HepG2 (cell line): ENCODE results near the gene UVSSA. TPM values are rescaled to one million over a fixed set of nuclear protein-coding genes. Genes with fewer than 3 reads are reported as not detected.

ENCODE experiments used
- ATAC-seq: fragments of 200-7000 bp; cut with Tn5 transposase; 3 replicates; pipeline ENCODE4 v1.9.1; 2020; ENCODE audit warnings: mild to moderate bottlenecking, moderate library complexity
- BruUV-seq: library from RNA; stranded (reverse); fragments of 400-500 nt; replicated peaks from 2 replicates; lab custom pipeline; 2021; lab: Mats Ljungman, UMichigan
- CTCF ChIA-PET: fragments of 300-600 bp; formaldehyde crosslinking; extraction: SDS; loops from one replicate; lab custom pipeline; 2021; ENCODE audit warnings: low total read pairs, inconsistent platforms, low intra/inter-chr PET ratio; lab: Yijun Ruan, JAX
- POLR2A ChIA-PET: fragments of 350-600 bp; sonication (Branson Sonifier 250); formaldehyde crosslinking; loops from one replicate; lab custom pipeline; 2020; ENCODE audit warnings: antibody characterized with exemption, inconsistent platforms; lab: Yijun Ruan, JAX
- DNase-seq: peaks from one replicate; pipeline ENCODE4 v3.0.0-alpha.2; 2015; ENCODE audit warnings: low spot score
- FAIRE-seq: peaks from 3 replicates; lab custom pipeline; 2011; peaks lifted over from hg19 to GRCh38; lab: Jason Lieb, UNC
- H2AFZ ChIP-seq: one replicate; pipeline ENCODE4 v1.6.1; 2011; ENCODE audit warnings: low read length, inconsistent platforms
- H3K27ac ChIP-seq: fragments of 300-600 bp; 3 replicates; pipeline ENCODE4 v1.8.0; 2011; ENCODE audit warnings: mixed run types, mild to moderate bottlenecking, mixed read lengths, low read length, inconsistent platforms; ENCODE audit not compliant: insufficient read depth; ENCODE audit errors: extremely low read length
- H3K27me3 ChIP-seq, 2 experiments: fragments of 200-600 bp in 1 of 2; 2 replicates in 1 of 2; 3 replicates in 1 of 2; pipeline versions ENCODE4 v1.6.0 to v1.8.0; 2011; ENCODE audit warnings: low read length in 2 of 2, mild to moderate bottlenecking in 2 of 2, moderate library complexity in 2 of 2, inconsistent platforms in 1 of 2; ENCODE audit not compliant: insufficient read depth in 2 of 2, control insufficient read depth in 1 of 2
- H3K36me3 ChIP-seq, 2 experiments: fragments of 200-600 bp in 1 of 2; replicated peaks in 1 of 2; 2 replicates in 1 of 2; 3 replicates in 1 of 2; pipeline versions ENCODE4 v1.5.1 to v1.8.0; 2011; ENCODE audit warnings: low read length in 2 of 2, inconsistent platforms in 1 of 2; ENCODE audit not compliant: insufficient read depth in 2 of 2, control insufficient read depth in 1 of 2
- H3K4me1 ChIP-seq: 2 replicates; pipeline ENCODE4 v1.5.1; 2012; ENCODE audit warnings: low read length, inconsistent platforms; ENCODE audit not compliant: insufficient read depth
- H3K4me2 ChIP-seq: 2 replicates; pipeline ENCODE4 v1.6.0; 2011; ENCODE audit warnings: low read depth, low read length, inconsistent platforms
- H3K4me3 ChIP-seq, 3 experiments: fragments of 200-600 bp in 1 of 3; sonication (generic), shearing (Covaris generic) in 1 of 3; replicated peaks in 1 of 3; 2 replicates each; pipeline ENCODE4 v1.5.1; 2011 to 2016; ENCODE audit warnings: low read length in 3 of 3, inconsistent platforms in 2 of 3, low read depth in 2 of 3, mild to moderate bottlenecking in 2 of 3, control low read depth in 1 of 3, mixed read lengths in 1 of 3; ENCODE audit not compliant: insufficient read depth in 1 of 3
- H3K79me2 ChIP-seq: one replicate; pipeline ENCODE4 v1.6.1; 2011; ENCODE audit warnings: low read length, inconsistent platforms; ENCODE audit not compliant: insufficient read depth
- H3K9ac ChIP-seq: 2 replicates; pipeline ENCODE4 v1.6.0; 2011; ENCODE audit warnings: mild to moderate bottlenecking, low read depth, low read length, inconsistent platforms; ENCODE audit not compliant: insufficient read depth
- H3K9me3 ChIP-seq: 2 replicates; pipeline ENCODE4 v1.5.1; 2012; ENCODE audit warnings: mild to moderate bottlenecking, low read length
- H4K20me1 ChIP-seq: 2 replicates; pipeline ENCODE4 v1.6.0; 2011; ENCODE audit warnings: inconsistent platforms, mild to moderate bottlenecking, low read length, moderate library complexity; ENCODE audit not compliant: insufficient read depth
- CTCF ChIP-seq: sonication (generic); formaldehyde crosslinking; IDR thresholded peaks from 2 replicates; pipeline ENCODE4 v1.5.0; 2020; ENCODE audit warnings: mild to moderate bottlenecking, missing genetic modification reagents, moderate library complexity
- EED ChIP-seq: sonication (generic); formaldehyde crosslinking; IDR thresholded peaks from 2 replicates; pipeline ENCODE4 v1.5.0; 2020; ENCODE audit warnings: mild to moderate bottlenecking, missing genetic modification reagents
- ETV6 ChIP-seq: sonication (generic); formaldehyde crosslinking; conservative IDR thresholded peaks from 2 replicates; pipeline ENCODE4 v1.4.0; 2020; ENCODE audit warnings: missing genetic modification reagents
- HES4 ChIP-seq: sonication (generic); formaldehyde crosslinking; IDR thresholded peaks from 2 replicates; pipeline ENCODE4 v1.9.0; 2021; ENCODE audit warnings: mild to moderate bottlenecking, missing genetic modification reagents, borderline replicate concordance
- HMGA1 ChIP-seq: sonication (generic); formaldehyde crosslinking; conservative IDR thresholded peaks from 2 replicates; pipeline ENCODE4 v1.4.0; 2020; ENCODE audit warnings: missing genetic modification reagents
- IRF2 ChIP-seq: IDR thresholded peaks from 2 replicates; pipeline ENCODE4 v1.6.1; 2018; ENCODE audit warnings: missing genetic modification reagents, missing compliant biosample characterization
- KLF15 ChIP-seq: sonication (generic); formaldehyde crosslinking; IDR thresholded peaks from 2 replicates; pipeline ENCODE4 v1.8.1; 2023; ENCODE audit warnings: borderline replicate concordance, mild to moderate bottlenecking, inconsistent platforms, missing genetic modification reagents, mixed read lengths
- MEF2D ChIP-seq: sonication (generic); formaldehyde crosslinking; IDR thresholded peaks from 2 replicates; pipeline ENCODE4 v1.5.1; 2020; ENCODE audit warnings: mild to moderate bottlenecking, missing genetic modification reagents
- PHF21A ChIP-seq: sonication (generic); formaldehyde crosslinking; IDR thresholded peaks from 2 replicates; pipeline ENCODE4 v1.5.0; 2020; ENCODE audit warnings: mild to moderate bottlenecking, missing genetic modification reagents
- STAT6 ChIP-seq: sonication (generic); formaldehyde crosslinking; IDR thresholded peaks from 2 replicates; pipeline ENCODE4 v1.4.0; 2020; ENCODE audit warnings: missing genetic modification reagents, mild to moderate bottlenecking, borderline replicate concordance
- TAF15 ChIP-seq: fragments of 200-400 bp; formaldehyde crosslinking; IDR thresholded peaks from one replicate; pipeline ENCODE4 v1.6.1; 2018; ENCODE audit warnings: mild to moderate bottlenecking, low read depth, low read length; ENCODE audit not compliant: poor library complexity, severe bottlenecking
- ZNF274 ChIP-seq: sonication (generic); formaldehyde crosslinking; IDR thresholded peaks from 2 replicates; pipeline ENCODE4 v1.5.1; 2020; ENCODE audit warnings: mild to moderate bottlenecking, missing genetic modification reagents
- ZNF503 ChIP-seq: sonication (generic); formaldehyde crosslinking; IDR thresholded peaks from 2 replicates; pipeline ENCODE4 v1.4.0; 2020; ENCODE audit warnings: missing genetic modification reagents
- WGBS: methylation state at CpG from one replicate; pipeline ENCODE4 v1.1.6; 2017; ENCODE audit warnings: low lambda C conversion rate; 5-methylcytosine and 5-hydroxymethylcytosine counted together
- in situ Hi-C: cut with HindIII; loops from 2 replicates; pipeline ENCODE4 v1.10.0; 2017; ENCODE audit warnings: low pct_unique_long_range_greater_than_20kb; ENCODE audit not compliant: extremely low pct_ligation_motif_present
- intact Hi-C: fragments of 100-400 bp; cut with micrococcal nuclease; formaldehyde crosslinking; loops from one replicate; pipeline ENCODE4 v1.10.0; 2022; ENCODE audit not compliant: unreplicated experiment
- polyA plus RNA-seq, 8 experiments: library from polyadenylated mRNA; depleted of rRNA in 3 of 8; stranded (reverse) in 7 of 8; unstranded in 1 of 8; fragments of >200 nt; fragmentation: Illumina TruSeq in 4 of 8; extraction: Trizol in 4 of 8; gene quantifications; 2 replicates each; pipeline versions ENCODE4 v1.2.1 to v1.2.3, GENCODE V29; 2011 to 2016; ENCODE audit warnings: low read depth in 4 of 8, missing spikeins in 1 of 8, mixed read lengths in 1 of 8; ENCODE audit not compliant: insufficient read depth in 1 of 8
- total RNA-seq, 5 experiments: library from RNA; depleted of rRNA; stranded (reverse); fragments of >200 nt; fragmentation: Illumina TruSeq; extraction: Trizol; gene quantifications; 2 replicates each; pipeline ENCODE4 v1.2.3, GENCODE V29; 2016; ENCODE audit warnings: low read depth in 1 of 5

UVSSA gene
- total and polyA plus RNA-seq, 2 of the 13 experiments (the other 11 are each of a cell fraction or from before 2014, with no cell fraction given): 4.6 to 8.4 TPM

- TF ChIP-seq STAT6: no peak
Measured at GRCh38 chr4:1379801-1380331, 32.9 kb downstream of the UVSSA start (continued).

GRCh38 chr4:1380368-1381151, 33.6 kb downstream of the UVSSA start:
- Histone ChIP-seq H3K4me3 (no peak overlapping the region), H3K4me2 (no peak overlapping the region), H3K27me3 (no peaks in the 10 kb centered on the region), H3K9ac (no peak overlapping the region), H3K9me3 (no peaks in the 10 kb centered on the region), H4K20me1 (no peaks in the 10 kb centered on the region), H3K36me3 (peaks cover 2 to 6% of the 10 kb centered on the region in 2 experiments; a peak in 2 of 5 replicates), H3K4me1 (no peaks in the 10 kb centered on the region), H3K27ac (no peak overlapping the region), H2AFZ (no peak overlapping the region), H3K79me2 (no peaks in the 10 kb centered on the region)
- FAIRE-seq (no peak), ATAC-seq (no peak), DNase-seq (no peak)
- no TSS peak for BruUV-seq
- in situ Hi-C loops: no loop called here
- 94% methylated on average over 19 of the region's 36 CpGs for WGBS
- POLR2A ChIA-PET: no interaction called here
- intact Hi-C loops: no loop called here
- CTCF ChIA-PET: no interaction called here
- TF ChIP-seq TAF15 (no peak), HES4 (CRISPR knock-in tag) (no peak), ZNF274 (no peak), PHF21A (no peak), CTCF (no peak), HMGA1 (CRISPR knock-in tag) (no peak), EED (no peak), IRF2 (no peak), KLF15 (no peak), MEF2D (CRISPR knock-in tag) (no peak), ETV6 (no peak), ZNF503 (CRISPR knock-in tag) (no peak)
